Islet of Langerhans (tissue), 1 donor: ENCODE results near the gene RMDN3.

Experiments used
- FAIRE-seq: peaks from one replicate; lab custom pipeline; 2011; peaks lifted over from hg19 to GRCh38; lab: Jason Lieb, UNC

RMDN3 gene

GRCh38 chr15:40693904-40694687, 61.0 kb downstream of the RMDN3 start:
- no peak for FAIRE-seq

GRCh38 chr15:40691737-40692136, 63.3 kb downstream of the RMDN3 start:
- FAIRE-seq = no peak

GRCh38 chr15:40688932-40689799, 65.9 kb downstream of the RMDN3 start:
- no peak for FAIRE-seq
